Keratinocyte (primary cell): ENCODE data around the gene SKAP1. TPM values are rescaled to one million over a fixed set of nuclear protein-coding genes. Genes with fewer than 3 reads are reported as not detected.
A peak's percentile ranks its signal among the peaks of the same experiment; 100 is the strongest.
"Not testable (repeated sequence)": the region's sequence is repeated elsewhere in the genome, so short reads cannot be mapped to it uniquely, and the experiment has no call there.

ENCODE experiments used
- DNase-seq: peaks from one replicate; pipeline ENCODE4 v3.0.0-alpha.2; 2011; ENCODE audit warnings: low read depth, missing footprints, low spot score
- FAIRE-seq: peaks from 2 replicates; lab custom pipeline; 2011; peaks lifted over from hg19 to GRCh38; lab: Jason Lieb, UNC
- H2AFZ ChIP-seq: 2 replicates; pipeline ENCODE4 v1.6.0; 2012; ENCODE audit warnings: low read length, control low read depth, inconsistent platforms; ENCODE audit not compliant: control insufficient read depth
- H3K27ac ChIP-seq: 2 replicates; pipeline ENCODE4 v1.5.1; 2011; ENCODE audit warnings: low read length; ENCODE audit not compliant: control insufficient read depth, insufficient read depth
- H3K27me3 ChIP-seq: 3 replicates; pipeline ENCODE4 v1.6.0; 2011; ENCODE audit warnings: low read length; ENCODE audit not compliant: control insufficient read depth, insufficient read depth; ENCODE audit errors: extremely low read depth
- H3K36me3 ChIP-seq, 2 experiments: 2 replicates in 1 of 2; 3 replicates in 1 of 2; pipeline ENCODE4 v1.5.1; 2011; ENCODE audit warnings: low read length in 2 of 2, mild to moderate bottlenecking in 1 of 2; ENCODE audit not compliant: control insufficient read depth in 2 of 2, insufficient read depth in 2 of 2; ENCODE audit errors: extremely low read depth in 1 of 2
- H3K4me1 ChIP-seq: 3 replicates; pipeline ENCODE4 v1.5.1; 2011; ENCODE audit warnings: low read length; ENCODE audit not compliant: control insufficient read depth, insufficient read depth; ENCODE audit errors: extremely low read depth
- H3K4me2 ChIP-seq: 3 replicates; pipeline ENCODE4 v1.6.0; 2011; ENCODE audit warnings: low read depth, low read length; ENCODE audit not compliant: control insufficient read depth, insufficient read depth; ENCODE audit errors: extremely low read depth
- H3K4me3 ChIP-seq, 3 experiments: fragments of 200-600 bp in 1 of 3; sonication (generic) in 1 of 3; 2 replicates in 2 of 3; 3 replicates in 1 of 3; pipeline ENCODE4 v1.5.1; 2011 to 2016; ENCODE audit warnings: low read length in 3 of 3, mild to moderate bottlenecking in 3 of 3, control low read depth in 2 of 3, inconsistent platforms in 1 of 3, low read depth in 1 of 3, mixed read lengths in 1 of 3, mixed run types in 1 of 3, moderate library complexity in 1 of 3; ENCODE audit not compliant: control insufficient read depth in 2 of 3, insufficient read depth in 2 of 3; ENCODE audit errors: extremely low read depth in 1 of 3
- H3K79me2 ChIP-seq: 2 replicates; pipeline ENCODE4 v1.6.0; 2012; ENCODE audit warnings: low read length; ENCODE audit not compliant: control insufficient read depth, insufficient read depth
- H3K9ac ChIP-seq: 3 replicates; pipeline ENCODE4 v1.6.0; 2011; ENCODE audit warnings: low read length; ENCODE audit not compliant: control insufficient read depth, insufficient read depth; ENCODE audit errors: extremely low read depth
- H3K9me1 ChIP-seq: 3 replicates; pipeline ENCODE4 v1.6.0; 2011; ENCODE audit warnings: low read length; ENCODE audit not compliant: control insufficient read depth, insufficient read depth; ENCODE audit errors: extremely low read depth
- H3K9me3 ChIP-seq: 2 replicates; pipeline ENCODE4 v1.5.1; 2012; ENCODE audit warnings: low read depth, low read length; ENCODE audit not compliant: control insufficient read depth
- H4K20me1 ChIP-seq: 3 replicates; pipeline ENCODE4 v1.6.0; 2011; ENCODE audit warnings: low read length; ENCODE audit not compliant: control insufficient read depth, insufficient read depth; ENCODE audit errors: extremely low read depth
- EZH2 ChIP-seq: IDR thresholded peaks from one replicate; pipeline ENCODE4 v1.6.1; 2012; ENCODE audit warnings: inconsistent platforms, mild to moderate bottlenecking, low read length, moderate library complexity
- dilution Hi-C: fragments of 300-500 bp; cut with MboI; formaldehyde crosslinking; loops from one replicate; pipeline ENCODE4 v1.7.0; 2020; ENCODE audit warnings: low sequenced_read_pairs; ENCODE audit not compliant: extremely low pct_ligation_motif_present
- polyA plus RNA-seq, 5 experiments: library from polyadenylated mRNA; depleted of rRNA in 3 of 5; stranded (reverse) in 3 of 5; stranded (forward) in 1 of 5; unstranded in 1 of 5; fragments of >200 nt; gene quantifications; 1 replicate in 1 of 5; 2 replicates in 3 of 5; 3 replicates in 1 of 5; pipeline versions ENCODE4 v1.2.1 to v1.2.3, GENCODE V29; 2011 to 2012; ENCODE audit warnings: missing spikeins in 2 of 5, low read depth in 1 of 5, low replicate concordance in 1 of 5
- TF ChIP-seq, protein P1 (sequence below), 3 experiments: IDR thresholded peaks in 1 of 3; conservative IDR thresholded peaks in 1 of 3; optimal IDR thresholded peaks in 1 of 3; 2 replicates in 2 of 3; 3 replicates in 1 of 3; pipeline versions ENCODE3 to v1.5.1; 2011; ENCODE audit warnings: low read length in 3 of 3, mild to moderate bottlenecking in 3 of 3, moderate library complexity in 2 of 3, control low read depth in 1 of 3, inconsistent platforms in 1 of 3; ENCODE audit not compliant: insufficient read depth in 2 of 3; ENCODE audit errors: extremely low read depth in 1 of 3

Gene SKAP1
- polyA plus RNA-seq, 1 donor (not counting 4 experiments of a cell fraction or from before 2014, with no cell fraction given): not detected

DNA sequence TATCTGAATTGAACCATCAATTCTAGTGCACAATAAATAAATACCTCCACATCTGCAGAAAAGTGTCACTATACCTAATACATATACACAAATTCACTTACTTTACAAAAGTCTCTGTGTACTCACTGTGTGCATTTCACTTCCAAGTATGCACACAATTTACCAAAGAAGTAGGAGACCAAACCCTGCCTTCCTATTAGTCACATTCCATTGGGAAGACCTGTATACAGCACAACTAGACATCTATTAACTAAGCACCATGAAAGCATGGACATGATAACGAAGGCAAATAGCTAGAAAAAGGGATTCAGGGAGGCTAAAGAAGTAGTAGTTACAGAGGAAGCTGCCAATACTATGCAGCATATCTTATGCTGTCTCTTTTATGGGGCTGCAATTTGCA, 183.0 kb downstream of the SKAP1 start:
- Histone ChIP-seq H2AFZ (no peak overlapping the region), H3K4me3 (no peak overlapping the region), H3K4me2 (peak overlapping the region; percentile 28), H3K27me3 (no peaks in the 10 kb centered on the region), H3K79me2 (no peaks in the 10 kb centered on the region), H3K36me3 (no peaks in the 10 kb centered on the region), H3K27ac (no peak overlapping the region), H3K9me1 (no peaks in the 10 kb centered on the region), H3K9ac (no peak overlapping the region), H4K20me1 (no peaks in the 10 kb centered on the region), H3K9me3 (no peaks in the 10 kb centered on the region), H3K4me1 (peaks cover 37% of the 10 kb centered on the region)
- dilution Hi-C loops: no loop called here
- FAIRE-seq: peak; percentile 48
- DNase-seq: no peak
- TF ChIP-seq EZH2: no peak
- TF ChIP-seq, protein P1, sequence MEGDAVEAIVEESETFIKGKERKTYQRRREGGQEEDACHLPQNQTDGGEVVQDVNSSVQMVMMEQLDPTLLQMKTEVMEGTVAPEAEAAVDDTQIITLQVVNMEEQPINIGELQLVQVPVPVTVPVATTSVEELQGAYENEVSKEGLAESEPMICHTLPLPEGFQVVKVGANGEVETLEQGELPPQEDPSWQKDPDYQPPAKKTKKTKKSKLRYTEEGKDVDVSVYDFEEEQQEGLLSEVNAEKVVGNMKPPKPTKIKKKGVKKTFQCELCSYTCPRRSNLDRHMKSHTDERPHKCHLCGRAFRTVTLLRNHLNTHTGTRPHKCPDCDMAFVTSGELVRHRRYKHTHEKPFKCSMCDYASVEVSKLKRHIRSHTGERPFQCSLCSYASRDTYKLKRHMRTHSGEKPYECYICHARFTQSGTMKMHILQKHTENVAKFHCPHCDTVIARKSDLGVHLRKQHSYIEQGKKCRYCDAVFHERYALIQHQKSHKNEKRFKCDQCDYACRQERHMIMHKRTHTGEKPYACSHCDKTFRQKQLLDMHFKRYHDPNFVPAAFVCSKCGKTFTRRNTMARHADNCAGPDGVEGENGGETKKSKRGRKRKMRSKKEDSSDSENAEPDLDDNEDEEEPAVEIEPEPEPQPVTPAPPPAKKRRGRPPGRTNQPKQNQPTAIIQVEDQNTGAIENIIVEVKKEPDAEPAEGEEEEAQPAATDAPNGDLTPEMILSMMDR (optimal IDR thresholded peaks at IDR 0.05 in 1 of 3, IDR thresholded peaks at IDR 0.05 in 1 of 3, conservative IDR thresholded peaks at IDR 0.05 in 1 of 3; ENCODE audit: extremely low read depth in 1 of 3, insufficient read depth in 2 of 3, low read length in 3 of 3): no peak

DNA sequence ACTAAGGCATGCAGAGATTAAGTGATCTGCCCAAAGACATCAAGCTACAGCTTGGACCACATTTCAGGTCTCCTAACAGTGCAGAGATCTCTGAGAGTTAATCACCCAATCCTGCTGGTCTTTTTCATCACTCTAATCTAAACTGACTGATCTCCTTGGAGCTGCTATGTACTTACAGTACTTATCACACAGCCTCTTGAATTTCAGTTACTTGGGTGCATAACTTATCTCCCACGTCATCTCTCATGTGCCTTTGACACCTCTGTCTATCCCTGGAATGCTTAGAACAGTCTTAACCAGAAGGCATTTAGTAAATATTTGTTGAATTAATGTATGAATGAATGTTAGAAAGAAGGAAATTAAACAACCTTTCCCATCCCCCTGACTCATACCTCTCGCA, 183.4 kb downstream of the SKAP1 start:
- no peak for TF ChIP-seq EZH2
- TF ChIP-seq, protein P1 (optimal IDR thresholded peaks at IDR 0.05 in 1 of 3, IDR thresholded peaks at IDR 0.05 in 1 of 3, conservative IDR thresholded peaks at IDR 0.05 in 1 of 3; ENCODE audit: extremely low read depth in 1 of 3, insufficient read depth in 2 of 3, low read length in 3 of 3): no peak
- Histone ChIP-seq H3K36me3 (no peaks in the 10 kb centered on the region), H3K27me3 (no peaks in the 10 kb centered on the region), H3K4me2 (peak overlapping the region; percentile 28), H3K27ac (peak overlapping the region; percentile 7), H3K4me1 (peaks cover 41% of the 10 kb centered on the region), H3K79me2 (no peaks in the 10 kb centered on the region), H3K4me3 (no peak overlapping the region), H4K20me1 (no peaks in the 10 kb centered on the region), H3K9me1 (no peaks in the 10 kb centered on the region), H3K9ac (no peak overlapping the region), H2AFZ (no peak overlapping the region), H3K9me3 (no peaks in the 10 kb centered on the region)
- no peak for DNase-seq
- dilution Hi-C loops: no loop called here
- peak; percentile 74 for FAIRE-seq

GRCh38 chr17:48245465-48246033, 184.5 kb downstream of the SKAP1 start:
- H3K9ac ChIP-seq, H3K27ac ChIP-seq, dilution Hi-C loops, H3K4me2 ChIP-seq, H3K9me1 ChIP-seq, H3K27me3 ChIP-seq, DNase-seq, FAIRE-seq, H2AFZ ChIP-seq, H3K79me2 ChIP-seq, H4K20me1 ChIP-seq, H3K4me3 ChIP-seq, H3K36me3 ChIP-seq, H3K9me3 ChIP-seq: not testable (repeated sequence)
- peaks cover 52% of the 10 kb centered on the region for H3K4me1 ChIP-seq
